HEK293 (cell line): ENCODE results near the gene ARSB.
A peak's percentile ranks its signal among the peaks of the same experiment; 100 is the strongest.

ENCODE experiments used
- CTCF ChIA-PET: fragments of 350-600 bp; formaldehyde crosslinking; extraction: SDS; loops from one replicate; lab custom pipeline; 2021; ENCODE audit warnings: antibody characterized with exemption; lab: Yijun Ruan, JAX
- POLR2A ChIA-PET: fragments of 300-600 bp; formaldehyde crosslinking; extraction: SDS; loops from one replicate; lab custom pipeline; 2020; ENCODE audit warnings: antibody characterized with exemption, inconsistent platforms; lab: Yijun Ruan, JAX
- H3K27ac ChIP-seq: fragments of 200-500 bp; sonication (Bioruptor generic); 2 replicates; pipeline ENCODE4 v1.5.1; 2014; ENCODE audit warnings: low read depth, low read length, control low read depth, inconsistent platforms; ENCODE audit errors: extremely low read depth
- H3K36me3 ChIP-seq, 2 experiments: fragments of 200-500 bp in 1 of 2; sonication (Bioruptor generic) in 1 of 2; 1 replicate in 1 of 2; 2 replicates in 1 of 2; pipeline ENCODE4 v1.5.1; 2014 to 2017; ENCODE audit warnings: inconsistent platforms in 2 of 2, low read length in 2 of 2; ENCODE audit not compliant: control insufficient read depth in 2 of 2, insufficient read depth in 1 of 2
- H3K4me1 ChIP-seq: fragments of 200-500 bp; sonication (Bioruptor generic); 2 replicates; pipeline ENCODE4 v1.5.1; 2014; ENCODE audit warnings: mild to moderate bottlenecking, low read length, inconsistent platforms; ENCODE audit not compliant: control insufficient read depth, insufficient read depth
- H3K4me3 ChIP-seq: 2 replicates; pipeline ENCODE4 v1.5.1; 2011; ENCODE audit warnings: low read depth, mild to moderate bottlenecking, control low read depth, low read length, moderate library complexity
- H3K9me3 ChIP-seq: fragments of 200-500 bp; sonication (Bioruptor generic); 2 replicates; pipeline ENCODE4 v1.5.1; 2014; ENCODE audit warnings: low read depth, low read length, inconsistent platforms; ENCODE audit not compliant: control insufficient read depth, insufficient read depth
- HOXC10 ChIP-seq: sonication (generic); formaldehyde crosslinking; IDR thresholded peaks from 2 replicates; pipeline ENCODE4 v1.8.1; 2023; ENCODE audit warnings: mild to moderate bottlenecking, missing genetic modification reagents
- KLF10 ChIP-seq: fragments of 450-650 bp; IDR thresholded peaks from 2 replicates; pipeline ENCODE4 v1.5.1; 2018; ENCODE audit warnings: missing biosample characterization, mild to moderate bottlenecking, missing genetic modification characterization
- REPIN1 ChIP-seq: fragments of 450-650 bp; formaldehyde crosslinking; IDR thresholded peaks from 2 replicates; pipeline ENCODE4 v1.5.1; 2017; ENCODE audit warnings: missing biosample characterization, missing genetic modification characterization, low read depth
- SP7 ChIP-seq: fragments of 450-650 bp; formaldehyde crosslinking; IDR thresholded peaks from 2 replicates; pipeline ENCODE4 v1.5.1; 2016; ENCODE audit warnings: missing biosample characterization, missing genetic modification characterization
- ZBTB20 ChIP-seq: fragments of 450-650 bp; formaldehyde crosslinking; IDR thresholded peaks from 2 replicates; pipeline ENCODE4 v1.5.1; 2016; ENCODE audit warnings: missing biosample characterization, missing genetic modification characterization
- ZIC2 ChIP-seq: fragments of 450-650 bp; formaldehyde crosslinking; IDR thresholded peaks from 2 replicates; pipeline ENCODE4 v1.5.1; 2016; ENCODE audit warnings: missing biosample characterization, missing genetic modification characterization
- ZNF133 ChIP-seq: fragments of 450-650 bp; formaldehyde crosslinking; IDR thresholded peaks from 2 replicates; pipeline ENCODE4 v1.5.1; 2016; ENCODE audit warnings: missing biosample characterization, missing genetic modification characterization
- ZNF155 ChIP-seq: fragments of 450-650 bp; formaldehyde crosslinking; IDR thresholded peaks from 2 replicates; pipeline ENCODE4 v1.5.1; 2016; ENCODE audit warnings: missing biosample characterization, missing genetic modification characterization
- ZNF555 ChIP-seq: fragments of 450-650 bp; formaldehyde crosslinking; conservative IDR thresholded peaks from 2 replicates; pipeline ENCODE4 v1.5.1; 2017; ENCODE audit warnings: missing biosample characterization, mild to moderate bottlenecking, missing genetic modification characterization, inconsistent platforms
- ZNF701 ChIP-seq: fragments of 450-650 bp; formaldehyde crosslinking; IDR thresholded peaks from 2 replicates; pipeline ENCODE4 v1.5.1; 2016; ENCODE audit warnings: missing biosample characterization, missing genetic modification characterization
- TF ChIP-seq, protein P1 (sequence below): fragments of 450-650 bp; formaldehyde crosslinking; IDR thresholded peaks from 2 replicates; pipeline ENCODE4; 2016; ENCODE audit warnings: missing biosample characterization, missing genetic modification characterization
- TF ChIP-seq, protein P2 (sequence below): fragments of 450-650 bp; formaldehyde crosslinking; IDR thresholded peaks from 2 replicates; pipeline ENCODE4 v1.5.1; 2016; ENCODE audit warnings: missing biosample characterization, missing genetic modification characterization, borderline replicate concordance
- TF ChIP-seq, protein P3 (sequence below): fragments of 450-650 bp; formaldehyde crosslinking; IDR thresholded peaks from 2 replicates; pipeline ENCODE4 v1.5.1; 2016; ENCODE audit warnings: missing biosample characterization, missing genetic modification characterization
- TF ChIP-seq, protein P4 (sequence below): fragments of 450-650 bp; formaldehyde crosslinking; IDR thresholded peaks from 2 replicates; pipeline ENCODE4 v1.5.1; 2016; ENCODE audit warnings: missing biosample characterization, missing genetic modification characterization, borderline replicate concordance
- TF ChIP-seq, protein P5 (sequence below): fragments of 450-650 bp; formaldehyde crosslinking; IDR thresholded peaks from 2 replicates; pipeline ENCODE4 v1.5.1; 2017; ENCODE audit warnings: missing biosample characterization, missing genetic modification characterization

Gene ARSB

DNA sequence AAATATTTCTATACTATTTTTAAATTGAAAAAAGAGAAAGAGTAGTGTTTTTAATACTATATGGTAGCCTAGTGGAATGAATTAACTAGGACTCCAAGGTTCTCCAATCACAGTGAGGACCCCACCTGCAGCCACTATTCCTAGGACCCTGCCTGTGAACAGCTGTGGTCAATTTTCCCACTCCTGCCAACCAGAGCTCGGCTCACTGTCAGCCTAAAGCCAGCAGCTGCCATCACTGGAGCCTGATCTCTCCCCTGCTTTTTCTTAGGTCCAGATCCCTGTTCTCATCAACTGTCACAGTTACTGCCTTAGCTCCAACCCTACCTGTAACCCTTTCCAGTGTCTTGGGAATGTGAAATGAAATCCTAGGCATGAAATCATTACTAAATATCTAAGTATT is 25.3 kb downstream of the ARSB start:
- TF ChIP-seq, protein P1, sequence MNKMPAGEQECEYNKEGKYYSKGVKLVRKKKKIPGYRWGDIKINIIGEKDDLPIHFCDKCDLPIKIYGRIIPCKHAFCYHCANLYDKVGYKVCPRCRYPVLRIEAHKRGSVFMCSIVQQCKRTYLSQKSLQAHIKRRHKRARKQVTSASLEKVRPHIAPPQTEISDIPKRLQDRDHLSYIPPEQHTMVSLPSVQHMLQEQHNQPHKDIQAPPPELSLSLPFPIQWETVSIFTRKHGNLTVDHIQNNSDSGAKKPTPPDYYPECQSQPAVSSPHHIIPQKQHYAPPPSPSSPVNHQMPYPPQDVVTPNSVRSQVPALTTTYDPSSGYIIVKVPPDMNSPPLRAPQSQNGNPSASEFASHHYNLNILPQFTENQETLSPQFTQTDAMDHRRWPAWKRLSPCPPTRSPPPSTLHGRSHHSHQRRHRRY (tag by site-specific recombination), result no peak
- TF ChIP-seq ZNF133 (tag by site-specific recombination), result no peak
- ChIA-PET CTCF (interaction anchor here (1.3 kb wide), 2 partner anchors 60 to 492 kb away, joined by 4 to 5 read pairs; no protein-coding TSS in a partner anchor), POLR2A (no interaction called here)

DNA sequence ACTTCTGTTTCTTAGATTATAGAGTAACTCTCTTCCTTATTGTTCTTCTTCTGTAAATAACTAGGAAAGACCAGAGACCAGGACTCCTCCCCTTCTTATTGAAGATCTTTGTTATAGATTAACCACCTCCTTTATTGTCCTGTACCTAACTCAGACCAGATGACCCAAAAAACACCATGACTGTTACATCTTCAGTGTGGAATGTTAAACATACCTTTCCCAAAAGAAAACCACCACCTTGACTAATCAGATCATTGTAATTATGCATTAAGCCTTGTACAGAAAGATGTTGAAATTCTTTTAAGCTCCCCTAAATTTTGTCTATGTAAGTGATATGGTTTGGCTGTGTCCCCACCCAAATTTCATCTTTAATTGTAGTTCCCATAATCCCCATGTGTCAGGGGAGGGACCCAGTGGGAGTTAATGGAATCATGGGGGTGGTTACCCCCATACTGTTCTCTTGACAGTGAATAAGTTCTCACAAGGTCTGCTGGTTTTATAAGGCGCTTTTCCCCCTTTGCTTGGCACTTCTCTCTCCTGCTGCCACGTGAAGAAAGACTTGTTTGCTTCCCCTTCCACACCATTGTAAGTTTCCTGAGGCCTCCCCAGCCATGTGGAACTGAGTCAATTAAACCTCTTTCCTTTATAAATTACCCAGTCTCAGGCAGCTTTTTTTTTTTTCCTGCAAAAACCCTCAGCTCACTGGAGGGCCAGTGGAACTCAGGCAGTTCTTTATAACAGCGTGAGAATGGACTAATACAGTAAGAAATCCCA is 26.3 kb downstream of the ARSB start:
- Histone ChIP-seq H3K36me3 (no peaks in the 10 kb centered on the region), H3K4me3 (no peak overlapping the region), H3K4me1 (no peaks in the 10 kb centered on the region), H3K27ac (no peak overlapping the region), H3K9me3 (no peaks in the 10 kb centered on the region)
- TF ChIP-seq, protein P2, sequence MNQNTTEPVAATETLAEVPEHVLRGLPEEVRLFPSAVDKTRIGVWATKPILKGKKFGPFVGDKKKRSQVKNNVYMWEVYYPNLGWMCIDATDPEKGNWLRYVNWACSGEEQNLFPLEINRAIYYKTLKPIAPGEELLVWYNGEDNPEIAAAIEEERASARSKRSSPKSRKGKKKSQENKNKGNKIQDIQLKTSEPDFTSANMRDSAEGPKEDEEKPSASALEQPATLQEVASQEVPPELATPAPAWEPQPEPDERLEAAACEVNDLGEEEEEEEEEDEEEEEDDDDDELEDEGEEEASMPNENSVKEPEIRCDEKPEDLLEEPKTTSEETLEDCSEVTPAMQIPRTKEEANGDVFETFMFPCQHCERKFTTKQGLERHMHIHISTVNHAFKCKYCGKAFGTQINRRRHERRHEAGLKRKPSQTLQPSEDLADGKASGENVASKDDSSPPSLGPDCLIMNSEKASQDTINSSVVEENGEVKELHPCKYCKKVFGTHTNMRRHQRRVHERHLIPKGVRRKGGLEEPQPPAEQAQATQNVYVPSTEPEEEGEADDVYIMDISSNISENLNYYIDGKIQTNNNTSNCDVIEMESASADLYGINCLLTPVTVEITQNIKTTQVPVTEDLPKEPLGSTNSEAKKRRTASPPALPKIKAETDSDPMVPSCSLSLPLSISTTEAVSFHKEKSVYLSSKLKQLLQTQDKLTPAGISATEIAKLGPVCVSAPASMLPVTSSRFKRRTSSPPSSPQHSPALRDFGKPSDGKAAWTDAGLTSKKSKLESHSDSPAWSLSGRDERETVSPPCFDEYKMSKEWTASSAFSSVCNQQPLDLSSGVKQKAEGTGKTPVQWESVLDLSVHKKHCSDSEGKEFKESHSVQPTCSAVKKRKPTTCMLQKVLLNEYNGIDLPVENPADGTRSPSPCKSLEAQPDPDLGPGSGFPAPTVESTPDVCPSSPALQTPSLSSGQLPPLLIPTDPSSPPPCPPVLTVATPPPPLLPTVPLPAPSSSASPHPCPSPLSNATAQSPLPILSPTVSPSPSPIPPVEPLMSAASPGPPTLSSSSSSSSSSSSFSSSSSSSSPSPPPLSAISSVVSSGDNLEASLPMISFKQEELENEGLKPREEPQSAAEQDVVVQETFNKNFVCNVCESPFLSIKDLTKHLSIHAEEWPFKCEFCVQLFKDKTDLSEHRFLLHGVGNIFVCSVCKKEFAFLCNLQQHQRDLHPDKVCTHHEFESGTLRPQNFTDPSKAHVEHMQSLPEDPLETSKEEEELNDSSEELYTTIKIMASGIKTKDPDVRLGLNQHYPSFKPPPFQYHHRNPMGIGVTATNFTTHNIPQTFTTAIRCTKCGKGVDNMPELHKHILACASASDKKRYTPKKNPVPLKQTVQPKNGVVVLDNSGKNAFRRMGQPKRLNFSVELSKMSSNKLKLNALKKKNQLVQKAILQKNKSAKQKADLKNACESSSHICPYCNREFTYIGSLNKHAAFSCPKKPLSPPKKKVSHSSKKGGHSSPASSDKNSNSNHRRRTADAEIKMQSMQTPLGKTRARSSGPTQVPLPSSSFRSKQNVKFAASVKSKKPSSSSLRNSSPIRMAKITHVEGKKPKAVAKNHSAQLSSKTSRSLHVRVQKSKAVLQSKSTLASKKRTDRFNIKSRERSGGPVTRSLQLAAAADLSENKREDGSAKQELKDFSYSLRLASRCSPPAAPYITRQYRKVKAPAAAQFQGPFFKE (tag by site-specific recombination), result no peak
- peak; percentile 89 for TF ChIP-seq SP7 (tag by site-specific recombination)
- ChIA-PET POLR2A (no interaction called here), CTCF (interaction anchor here (0.6 to 2.2 kb wide), 4 partner anchors 59 to 918 kb away, joined by 4 to 10 read pairs (median 5); no protein-coding TSS in a partner anchor)

More for the DNA sequence above, 25.3 kb downstream of the ARSB start:
- Histone ChIP-seq H3K36me3 (no peaks in the 10 kb centered on the region), H3K4me1 (no peaks in the 10 kb centered on the region), H3K9me3 (no peaks in the 10 kb centered on the region), H3K27ac (no peak overlapping the region), H3K4me3 (no peak overlapping the region)

DNA sequence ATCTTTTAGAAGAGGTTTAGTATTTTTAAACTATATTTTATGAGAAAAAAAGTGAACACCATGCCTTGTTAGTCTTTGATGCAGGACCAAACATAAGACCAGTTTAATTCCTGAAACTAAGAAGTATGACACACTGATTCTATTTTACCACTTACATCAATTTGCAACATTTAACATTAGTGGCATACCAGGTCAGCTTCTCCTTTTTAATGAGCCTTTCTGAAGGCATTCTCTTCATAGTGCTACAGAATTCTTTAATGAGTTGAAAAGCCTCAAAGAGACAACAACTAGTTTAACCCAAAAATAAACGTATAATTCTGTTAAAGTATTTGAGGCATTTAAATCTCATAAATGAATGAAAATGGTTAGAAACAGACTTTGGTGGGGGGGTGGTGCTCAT is 28.2 kb downstream of the ARSB start:
- H3K36me3 ChIP-seq, result no peaks in the 10 kb centered on the region
- CTCF ChIA-PET, result interaction anchor here (0.7 to 2.2 kb wide), 3 partner anchors 57 to 77 kb away, joined by 3 to 10 read pairs (median 4); no protein-coding TSS in a partner anchor
- POLR2A ChIA-PET, result no interaction called here
- no peak overlapping the region for H3K27ac ChIP-seq
- H3K4me3 ChIP-seq, result no peak overlapping the region
- H3K9me3 ChIP-seq, result no peaks in the 10 kb centered on the region
- H3K4me1 ChIP-seq, result no peaks in the 10 kb centered on the region
- TF ChIP-seq ZNF701 (no peak), ZIC2 (tag by site-specific recombination) (no peak), ZNF555 (tag by site-specific recombination) (no peak), ZNF155 (tag by site-specific recombination) (no peak), ZBTB20 (tag by site-specific recombination) (no peak), REPIN1 (tag by site-specific recombination) (no peak), KLF10 (tag by site-specific recombination) (no peak), HOXC10 (CRISPR knock-in tag) (no peak)
- TF ChIP-seq, protein P3, sequence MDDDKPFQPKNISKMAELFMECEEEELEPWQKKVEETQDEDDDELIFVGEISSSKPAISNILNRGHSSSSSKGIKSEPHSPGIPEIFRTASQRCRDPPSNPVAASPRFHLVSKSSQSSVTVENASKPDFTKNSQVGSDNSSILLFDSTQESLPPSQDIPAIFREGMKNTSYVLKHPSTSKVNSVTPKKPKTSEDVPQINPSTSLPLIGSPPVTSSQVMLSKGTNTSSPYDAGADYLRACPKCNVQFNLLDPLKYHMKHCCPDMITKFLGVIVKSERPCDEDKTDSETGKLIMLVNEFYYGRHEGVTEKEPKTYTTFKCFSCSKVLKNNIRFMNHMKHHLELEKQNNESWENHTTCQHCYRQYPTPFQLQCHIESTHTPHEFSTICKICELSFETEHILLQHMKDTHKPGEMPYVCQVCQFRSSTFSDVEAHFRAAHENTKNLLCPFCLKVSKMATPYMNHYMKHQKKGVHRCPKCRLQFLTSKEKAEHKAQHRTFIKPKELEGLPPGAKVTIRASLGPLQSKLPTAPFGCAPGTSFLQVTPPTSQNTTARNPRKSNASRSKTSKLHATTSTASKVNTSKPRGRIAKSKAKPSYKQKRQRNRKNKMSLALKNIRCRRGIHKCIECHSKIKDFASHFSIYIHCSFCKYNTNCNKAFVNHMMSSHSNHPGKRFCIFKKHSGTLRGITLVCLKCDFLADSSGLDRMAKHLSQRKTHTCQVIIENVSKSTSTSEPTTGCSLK (tag by site-specific recombination), result no peak
- TF ChIP-seq, protein P4, sequence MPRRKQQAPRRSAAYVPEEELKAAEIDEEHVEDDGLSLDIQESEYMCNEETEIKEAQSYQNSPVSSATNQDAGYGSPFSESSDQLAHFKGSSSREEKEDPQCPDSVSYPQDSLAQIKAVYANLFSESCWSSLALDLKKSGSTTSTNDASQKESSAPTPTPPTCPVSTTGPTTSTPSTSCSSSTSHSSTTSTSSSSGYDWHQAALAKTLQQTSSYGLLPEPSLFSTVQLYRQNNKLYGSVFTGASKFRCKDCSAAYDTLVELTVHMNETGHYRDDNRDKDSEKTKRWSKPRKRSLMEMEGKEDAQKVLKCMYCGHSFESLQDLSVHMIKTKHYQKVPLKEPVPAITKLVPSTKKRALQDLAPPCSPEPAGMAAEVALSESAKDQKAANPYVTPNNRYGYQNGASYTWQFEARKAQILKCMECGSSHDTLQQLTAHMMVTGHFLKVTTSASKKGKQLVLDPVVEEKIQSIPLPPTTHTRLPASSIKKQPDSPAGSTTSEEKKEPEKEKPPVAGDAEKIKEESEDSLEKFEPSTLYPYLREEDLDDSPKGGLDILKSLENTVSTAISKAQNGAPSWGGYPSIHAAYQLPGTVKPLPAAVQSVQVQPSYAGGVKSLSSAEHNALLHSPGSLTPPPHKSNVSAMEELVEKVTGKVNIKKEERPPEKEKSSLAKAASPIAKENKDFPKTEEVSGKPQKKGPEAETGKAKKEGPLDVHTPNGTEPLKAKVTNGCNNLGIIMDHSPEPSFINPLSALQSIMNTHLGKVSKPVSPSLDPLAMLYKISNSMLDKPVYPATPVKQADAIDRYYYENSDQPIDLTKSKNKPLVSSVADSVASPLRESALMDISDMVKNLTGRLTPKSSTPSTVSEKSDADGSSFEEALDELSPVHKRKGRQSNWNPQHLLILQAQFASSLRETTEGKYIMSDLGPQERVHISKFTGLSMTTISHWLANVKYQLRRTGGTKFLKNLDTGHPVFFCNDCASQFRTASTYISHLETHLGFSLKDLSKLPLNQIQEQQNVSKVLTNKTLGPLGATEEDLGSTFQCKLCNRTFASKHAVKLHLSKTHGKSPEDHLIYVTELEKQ, result no peak
- TF ChIP-seq, protein P5, sequence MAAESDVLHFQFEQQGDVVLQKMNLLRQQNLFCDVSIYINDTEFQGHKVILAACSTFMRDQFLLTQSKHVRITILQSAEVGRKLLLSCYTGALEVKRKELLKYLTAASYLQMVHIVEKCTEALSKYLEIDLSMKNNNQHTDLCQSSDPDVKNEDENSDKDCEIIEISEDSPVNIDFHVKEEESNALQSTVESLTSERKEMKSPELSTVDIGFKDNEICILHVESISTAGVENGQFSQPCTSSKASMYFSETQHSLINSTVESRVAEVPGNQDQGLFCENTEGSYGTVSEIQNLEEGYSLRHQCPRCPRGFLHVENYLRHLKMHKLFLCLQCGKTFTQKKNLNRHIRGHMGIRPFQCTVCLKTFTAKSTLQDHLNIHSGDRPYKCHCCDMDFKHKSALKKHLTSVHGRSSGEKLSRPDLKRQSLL, result no peak
